ENCODE results near the gene VSNL1. TPM values are rescaled to one million over a fixed set of nuclear protein-coding genes. Genes with fewer than 3 reads are reported as not detected.

VSNL1 gene
- polyA plus RNA-seq, 3 donors, result not detected

DNA sequence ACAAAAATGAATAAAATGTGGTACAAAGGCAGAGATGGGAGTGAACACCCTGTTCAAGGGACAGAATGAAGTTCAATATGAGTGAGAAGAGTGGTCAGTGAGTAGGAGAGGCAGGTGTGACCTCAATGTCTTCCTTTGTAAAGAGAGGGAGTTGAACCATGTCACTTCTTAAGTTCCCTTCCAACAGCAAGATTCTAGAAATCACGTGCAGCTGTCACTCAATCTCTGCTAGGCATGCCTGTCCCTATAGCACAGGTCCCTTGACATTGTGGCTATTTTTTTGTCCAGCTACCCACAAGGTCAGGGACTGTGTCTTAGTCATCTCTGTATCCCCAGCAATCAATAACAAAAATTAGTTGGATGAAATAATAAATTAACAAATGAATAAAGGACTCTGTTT, 66.9 kb downstream of the VSNL1 start:
- H3K4me3 ChIP-seq (replicated peaks in 1 of 3; ENCODE audit: low read depth in 2 of 3, low read length in 3 of 3), result no peak overlapping the region
- H4K20me1 ChIP-seq (ENCODE audit: insufficient read depth, low read length), result no peaks in the 10 kb centered on the region
- no peak overlapping the region for H3K27ac Mint-ChIP-seq
- H3K4me1 Mint-ChIP-seq, result no peaks in the 10 kb centered on the region
- WGBS (ENCODE audit: insufficient coverage), result no CpG with 5 or more reads among the region's 1 CpG
- no peaks in the 10 kb centered on the region for H3K36me3 ChIP-seq (replicated peaks in 1 of 2; ENCODE audit: control insufficient read depth in 1 of 2, insufficient read depth in 2 of 2, low read length in 2 of 2)
- H3K79me2 ChIP-seq (ENCODE audit: insufficient read depth, low read length), result no peaks in the 10 kb centered on the region
- H3K4me2 ChIP-seq (replicated peaks; ENCODE audit: extremely low read depth, low read length, poor library complexity, severe bottlenecking), result no peak overlapping the region
- H3K36me3 Mint-ChIP-seq, result no peaks in the 10 kb centered on the region
- DNase-seq, result no peak
- peaks cover 0 to 4% (median 2%) of the 10 kb centered on the region in 7 donors for H3K9me3 Mint-ChIP-seq
- TF ChIP-seq, protein P1, sequence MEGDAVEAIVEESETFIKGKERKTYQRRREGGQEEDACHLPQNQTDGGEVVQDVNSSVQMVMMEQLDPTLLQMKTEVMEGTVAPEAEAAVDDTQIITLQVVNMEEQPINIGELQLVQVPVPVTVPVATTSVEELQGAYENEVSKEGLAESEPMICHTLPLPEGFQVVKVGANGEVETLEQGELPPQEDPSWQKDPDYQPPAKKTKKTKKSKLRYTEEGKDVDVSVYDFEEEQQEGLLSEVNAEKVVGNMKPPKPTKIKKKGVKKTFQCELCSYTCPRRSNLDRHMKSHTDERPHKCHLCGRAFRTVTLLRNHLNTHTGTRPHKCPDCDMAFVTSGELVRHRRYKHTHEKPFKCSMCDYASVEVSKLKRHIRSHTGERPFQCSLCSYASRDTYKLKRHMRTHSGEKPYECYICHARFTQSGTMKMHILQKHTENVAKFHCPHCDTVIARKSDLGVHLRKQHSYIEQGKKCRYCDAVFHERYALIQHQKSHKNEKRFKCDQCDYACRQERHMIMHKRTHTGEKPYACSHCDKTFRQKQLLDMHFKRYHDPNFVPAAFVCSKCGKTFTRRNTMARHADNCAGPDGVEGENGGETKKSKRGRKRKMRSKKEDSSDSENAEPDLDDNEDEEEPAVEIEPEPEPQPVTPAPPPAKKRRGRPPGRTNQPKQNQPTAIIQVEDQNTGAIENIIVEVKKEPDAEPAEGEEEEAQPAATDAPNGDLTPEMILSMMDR (IDR thresholded peaks at IDR 0.05), result no peak
- H3K27me3 Mint-ChIP-seq (ENCODE audit: low read depth in 3 of 3), result peaks cover 3% of the 10 kb centered on the region in 3 donors
- no peak overlapping the region for H3K4me3 Mint-ChIP-seq
- H2AFZ ChIP-seq (ENCODE audit: insufficient read depth, low read depth, low read length, poor library complexity, severe bottlenecking), result no peak overlapping the region
- no peaks in the 10 kb centered on the region for H3K4me1 ChIP-seq (ENCODE audit: control insufficient read depth in 1 of 2, insufficient read depth in 2 of 2, low read length in 2 of 2)
- intact Hi-C loops (cut with micrococcal nuclease), result no loop called here
- H3K9me3 ChIP-seq (replicated peaks in 1 of 2; ENCODE audit: control insufficient read depth in 1 of 2, insufficient read depth in 1 of 2, low read length in 2 of 2), result no peaks in the 10 kb centered on the region
- no peaks in the 10 kb centered on the region for H3K27me3 ChIP-seq (ENCODE audit: control insufficient read depth in 2 of 2, insufficient read depth in 2 of 2, low read length in 2 of 2)
- no peak overlapping the region for H3K9ac ChIP-seq (ENCODE audit: insufficient read depth, low read length, poor library complexity, severe bottlenecking)
- no peak overlapping the region for H3K27ac ChIP-seq (ENCODE audit: low read depth in 1 of 2, low read length in 2 of 2)

DNA sequence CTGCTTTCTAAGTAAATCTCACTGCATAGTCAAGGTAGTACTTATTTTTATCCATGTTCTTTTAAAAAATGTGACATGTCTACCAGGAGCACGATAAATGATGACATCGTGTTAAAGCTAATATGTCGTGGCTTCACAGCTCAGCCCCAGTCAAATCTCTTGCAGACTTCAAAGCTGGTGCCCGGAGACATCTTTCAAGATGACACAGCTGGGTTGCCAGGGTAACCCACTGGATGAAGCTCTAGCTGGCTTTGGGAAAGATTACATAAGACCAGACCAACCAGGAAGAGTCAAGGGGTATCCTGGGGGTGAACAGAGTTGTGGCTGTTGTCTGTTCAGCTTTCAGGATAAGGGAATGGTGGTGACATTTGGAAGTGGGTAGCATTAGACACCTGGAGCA, 67.8 kb downstream of the VSNL1 start:
- no peaks in the 10 kb centered on the region for H3K27me3 ChIP-seq (ENCODE audit: control insufficient read depth in 2 of 2, insufficient read depth in 2 of 2, low read length in 2 of 2)
- H3K4me3 ChIP-seq (replicated peaks in 1 of 3; ENCODE audit: low read depth in 2 of 3, low read length in 3 of 3), result no peak overlapping the region
- no peak overlapping the region for H2AFZ ChIP-seq (ENCODE audit: insufficient read depth, low read depth, low read length, poor library complexity, severe bottlenecking)
- Mint-ChIP-seq H3K9me3 (peaks cover 0 to 4% (median 1%) of the 10 kb centered on the region in 7 donors), H3K36me3 (no peaks in the 10 kb centered on the region), H3K4me3 (no peak overlapping the region), H3K27me3 (ENCODE audit: low read depth in 3 of 3) (peaks cover 3 to 5% (median 3%) of the 10 kb centered on the region in 3 donors), H3K4me1 (no peaks in the 10 kb centered on the region), H3K27ac (no peak overlapping the region)
- H3K27ac ChIP-seq (ENCODE audit: low read depth in 1 of 2, low read length in 2 of 2), result no peak overlapping the region
- H3K9me3 ChIP-seq (replicated peaks in 1 of 2; ENCODE audit: control insufficient read depth in 1 of 2, insufficient read depth in 1 of 2, low read length in 2 of 2), result no peaks in the 10 kb centered on the region
- DNase-seq, result no peak
- TF ChIP-seq, protein P1 (IDR thresholded peaks at IDR 0.05), result no peak
- no peaks in the 10 kb centered on the region for H3K4me1 ChIP-seq (ENCODE audit: control insufficient read depth in 1 of 2, insufficient read depth in 2 of 2, low read length in 2 of 2)
- no peak overlapping the region for H3K9ac ChIP-seq (ENCODE audit: insufficient read depth, low read length, poor library complexity, severe bottlenecking)
- H3K36me3 ChIP-seq (replicated peaks in 1 of 2; ENCODE audit: control insufficient read depth in 1 of 2, insufficient read depth in 2 of 2, low read length in 2 of 2), result no peaks in the 10 kb centered on the region
- no peaks in the 10 kb centered on the region for H4K20me1 ChIP-seq (ENCODE audit: insufficient read depth, low read length)
- intact Hi-C loops (cut with micrococcal nuclease), result no loop called here
- no peak overlapping the region for H3K4me2 ChIP-seq (replicated peaks; ENCODE audit: extremely low read depth, low read length, poor library complexity, severe bottlenecking)
- H3K79me2 ChIP-seq (ENCODE audit: insufficient read depth, low read length), result no peaks in the 10 kb centered on the region
- 100% methylated on average over 4 of the region's 4 CpGs for WGBS (ENCODE audit: insufficient coverage)
